Fibroblast of the aortic adventitia (primary cell): ENCODE measurements around the gene NDUFA6. TPM values are rescaled to one million over a fixed set of nuclear protein-coding genes. Genes with fewer than 3 reads are reported as not detected.

Experiments
- DNase-seq: peaks from one replicate; pipeline ENCODE4 v3.0.0-alpha.2; 2010; ENCODE audit warnings: low read depth
- H3K4me3 ChIP-seq: 2 replicates; pipeline ENCODE4 v1.5.1; 2011; ENCODE audit warnings: low read depth, mild to moderate bottlenecking, control low read depth, low read length, moderate library complexity
- total RNA-seq: library from RNA; depleted of rRNA; stranded (reverse); fragments of >200 nt; gene quantifications from 2 replicates; pipeline ENCODE4 v1.2.3, GENCODE V29; 2012; ENCODE audit warnings: low replicate concordance
- TF ChIP-seq, protein P1 (sequence below): IDR thresholded peaks from 2 replicates; pipeline ENCODE4 v1.5.1; 2011; ENCODE audit warnings: mild to moderate bottlenecking, low read length, control low read depth, inconsistent platforms; ENCODE audit not compliant: insufficient read depth

NDUFA6 gene
- total RNA-seq, 1 donor: 51.2 TPM

DNA sequence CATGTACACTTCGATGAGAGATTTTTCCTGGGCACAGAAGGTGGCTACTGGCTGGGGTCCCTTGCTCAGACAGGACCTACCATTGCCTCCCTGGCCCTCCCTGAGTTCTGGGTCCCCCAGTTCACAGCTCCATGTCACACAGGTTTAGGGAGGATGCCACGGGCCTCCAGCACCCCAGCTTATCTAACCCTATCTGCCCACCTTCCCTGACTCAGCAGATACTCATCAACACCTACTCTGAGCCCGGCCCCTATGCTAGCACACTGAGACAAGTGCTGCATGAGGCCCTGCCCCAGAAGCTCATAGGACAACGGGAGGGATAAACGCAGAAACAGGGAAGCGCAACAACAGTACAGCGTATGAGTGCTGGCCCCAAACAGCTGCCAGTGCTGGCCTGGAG is 29.5 kb downstream of the NDUFA6 start:
- no peak overlapping the region for H3K4me3 ChIP-seq
- TF ChIP-seq, protein P1, sequence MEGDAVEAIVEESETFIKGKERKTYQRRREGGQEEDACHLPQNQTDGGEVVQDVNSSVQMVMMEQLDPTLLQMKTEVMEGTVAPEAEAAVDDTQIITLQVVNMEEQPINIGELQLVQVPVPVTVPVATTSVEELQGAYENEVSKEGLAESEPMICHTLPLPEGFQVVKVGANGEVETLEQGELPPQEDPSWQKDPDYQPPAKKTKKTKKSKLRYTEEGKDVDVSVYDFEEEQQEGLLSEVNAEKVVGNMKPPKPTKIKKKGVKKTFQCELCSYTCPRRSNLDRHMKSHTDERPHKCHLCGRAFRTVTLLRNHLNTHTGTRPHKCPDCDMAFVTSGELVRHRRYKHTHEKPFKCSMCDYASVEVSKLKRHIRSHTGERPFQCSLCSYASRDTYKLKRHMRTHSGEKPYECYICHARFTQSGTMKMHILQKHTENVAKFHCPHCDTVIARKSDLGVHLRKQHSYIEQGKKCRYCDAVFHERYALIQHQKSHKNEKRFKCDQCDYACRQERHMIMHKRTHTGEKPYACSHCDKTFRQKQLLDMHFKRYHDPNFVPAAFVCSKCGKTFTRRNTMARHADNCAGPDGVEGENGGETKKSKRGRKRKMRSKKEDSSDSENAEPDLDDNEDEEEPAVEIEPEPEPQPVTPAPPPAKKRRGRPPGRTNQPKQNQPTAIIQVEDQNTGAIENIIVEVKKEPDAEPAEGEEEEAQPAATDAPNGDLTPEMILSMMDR: no peak
- DNase-seq: no peak

DNA sequence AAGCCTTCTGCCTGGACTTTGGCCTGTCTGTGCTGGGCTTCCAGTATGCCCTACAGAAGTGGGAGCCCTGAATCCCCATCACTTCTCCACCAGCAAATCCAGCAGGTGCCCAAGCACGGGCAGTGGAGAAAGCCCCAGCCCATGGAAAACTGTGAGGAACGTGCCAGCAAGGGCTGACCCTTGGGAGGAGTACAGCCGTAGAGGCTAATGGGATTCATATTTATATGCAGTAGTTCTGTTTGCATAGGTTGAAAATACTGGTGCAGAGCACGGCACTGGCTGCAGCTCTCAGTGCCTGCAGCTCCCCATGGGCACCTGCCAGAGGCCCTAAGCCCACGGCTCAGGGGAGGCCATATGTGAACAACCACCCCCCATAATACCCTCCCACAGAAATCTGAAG is 30.1 kb downstream of the NDUFA6 start:
- DNase-seq: no peak
- H3K4me3 ChIP-seq: no peak overlapping the region
- TF ChIP-seq, protein P1: no peak

DNA sequence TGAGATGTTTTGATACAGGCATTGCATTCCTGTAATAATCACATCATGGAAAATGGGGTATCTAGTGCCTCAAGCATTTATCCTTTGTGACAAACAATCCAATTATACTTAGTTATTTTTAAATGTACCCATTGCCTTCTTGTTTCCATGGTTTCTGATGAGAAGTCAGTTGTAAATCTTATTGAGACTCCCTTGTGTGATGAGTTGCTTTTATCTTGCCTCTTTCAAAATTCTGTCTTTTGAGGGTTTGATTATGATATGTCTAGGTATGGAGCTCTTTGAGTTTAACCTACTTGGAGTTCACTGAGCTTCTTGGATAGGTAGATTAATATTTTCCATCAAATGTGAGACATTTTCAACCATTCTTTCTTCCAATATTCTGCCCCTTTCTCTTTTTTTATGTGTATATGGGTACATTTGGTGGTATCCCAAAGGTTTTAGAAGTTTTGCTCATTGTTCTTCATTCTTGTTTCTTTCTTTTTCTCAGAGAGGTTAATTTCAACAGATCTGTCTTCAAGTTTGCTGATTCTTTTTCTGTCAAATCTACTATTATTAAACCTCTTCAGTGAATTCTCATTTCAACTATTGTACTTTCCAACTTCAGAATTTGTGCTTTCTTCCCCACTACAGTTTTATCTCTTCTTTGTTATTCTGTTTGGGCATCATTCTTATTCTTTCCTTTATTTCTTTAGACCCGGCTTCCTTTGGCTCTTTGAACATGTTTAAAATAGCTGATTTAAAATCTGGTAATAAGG is 33.6 kb downstream of the NDUFA6 start:
- TF ChIP-seq, protein P1: no peak
- no peak overlapping the region for H3K4me3 ChIP-seq
- no peak for DNase-seq

DNA sequence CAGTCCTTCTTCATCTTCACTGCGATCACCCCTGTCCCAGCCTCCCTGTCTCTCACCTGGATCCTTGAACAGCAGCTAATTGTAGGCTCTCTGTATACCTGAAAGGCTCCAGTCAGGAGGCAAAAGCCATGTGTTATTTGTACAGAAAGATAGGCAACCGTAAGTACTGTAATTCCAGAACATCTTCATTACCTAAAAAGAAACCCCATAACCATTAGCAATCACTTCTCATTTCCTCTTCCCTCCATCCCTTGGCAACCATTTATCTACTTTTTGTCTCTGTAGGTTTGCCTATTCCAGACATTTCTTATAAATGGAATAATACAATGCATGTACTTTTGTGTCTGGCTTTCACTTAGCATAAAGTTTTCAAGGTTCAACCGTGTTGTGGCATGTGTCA is 37.8 kb downstream of the NDUFA6 start:
- TF ChIP-seq, protein P1: no peak
- DNase-seq: no peak
- H3K4me3 ChIP-seq: no peak overlapping the region

DNA sequence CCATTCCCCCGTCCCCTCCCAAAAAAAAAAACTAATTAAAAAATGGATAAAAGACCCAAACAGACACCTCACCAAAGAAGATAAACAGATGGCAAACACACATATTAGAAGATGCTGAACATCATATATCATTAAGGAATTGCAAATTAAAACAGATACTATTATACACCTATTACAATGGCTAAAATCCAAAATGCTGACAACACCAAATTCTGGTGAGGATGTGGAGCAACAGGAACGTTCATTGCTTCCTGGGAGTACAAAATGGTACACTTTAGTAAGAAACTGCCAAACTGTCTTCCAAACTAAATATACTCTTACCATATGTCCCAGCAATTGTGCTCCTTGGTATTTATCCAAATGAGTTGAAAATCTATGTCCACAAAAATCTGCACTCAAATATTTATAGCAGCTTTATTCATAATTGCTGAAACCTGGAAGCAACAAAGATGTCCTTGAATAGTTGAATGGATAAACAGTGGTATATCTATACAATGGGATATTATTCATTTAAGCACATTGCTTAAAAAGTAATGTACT is 39.9 kb downstream of the NDUFA6 start:
- no peak for DNase-seq
- TF ChIP-seq, protein P1: no peak
- no peak overlapping the region for H3K4me3 ChIP-seq

DNA sequence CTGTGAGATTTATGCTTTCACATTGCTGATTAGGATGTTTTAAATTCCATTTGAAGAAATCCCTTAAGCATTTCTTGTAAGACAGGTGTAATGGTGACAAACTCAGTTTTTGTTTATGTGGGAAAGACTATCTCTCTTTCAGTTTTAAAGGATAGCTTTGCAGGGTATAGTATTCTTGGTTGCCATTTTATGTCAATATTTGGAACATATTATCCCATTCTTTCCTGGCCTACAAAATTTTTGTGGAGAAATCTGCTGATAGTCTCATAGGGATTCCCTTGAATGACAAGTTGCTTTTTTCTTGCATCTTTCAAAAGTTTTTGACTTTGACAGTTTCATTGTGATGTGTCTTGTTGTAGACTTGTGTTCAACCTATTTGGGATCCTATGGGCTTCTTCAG is 48.8 kb downstream of the NDUFA6 start:
- no peak for DNase-seq
- TF ChIP-seq, protein P1: no peak
- H3K4me3 ChIP-seq: no peak overlapping the region
